NCI-H146 treated with DMSO at 0.1 percent for 48 hours (cell line): ENCODE data around the gene LAMA5.

Experiments used
- DNase-seq: peaks from one replicate; lab custom pipeline; 2025; ENCODE audit not compliant: unreplicated experiment; lab: John Stamatoyannopoulos, UW

The LAMA5 gene

DNA sequence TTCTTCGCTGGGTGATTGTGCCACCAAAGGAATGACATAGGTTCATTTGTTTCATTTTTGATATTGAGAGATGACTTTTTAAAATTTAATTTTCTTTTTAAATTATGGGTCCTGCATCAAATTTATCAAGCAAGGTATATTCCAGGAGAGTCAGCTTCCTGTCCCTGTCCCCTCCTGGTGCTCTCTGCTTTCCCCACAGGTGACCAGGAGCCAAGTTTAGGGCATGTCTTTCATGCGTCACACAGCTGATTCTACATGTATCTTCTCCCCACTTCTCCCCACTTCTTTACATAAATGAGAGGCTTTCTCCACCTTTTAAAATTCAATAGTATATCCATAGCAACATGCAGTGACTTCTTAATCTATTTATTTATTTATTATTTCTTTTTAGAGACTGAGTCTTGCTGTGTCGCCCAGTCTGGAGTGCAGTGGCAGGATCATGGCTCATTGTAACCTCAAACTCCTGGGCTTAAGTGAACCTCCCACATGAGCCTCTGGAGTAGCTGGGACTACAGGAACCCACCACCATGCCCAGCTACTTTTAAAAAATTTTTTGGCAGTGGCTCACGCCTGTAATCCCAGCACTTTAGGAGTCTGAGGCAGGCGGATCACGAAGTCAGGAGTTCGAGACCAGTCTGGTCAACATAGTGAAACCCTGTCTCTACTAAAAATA is 98.7 kb downstream of the LAMA5 start:
- no peak for DNase-seq

DNA sequence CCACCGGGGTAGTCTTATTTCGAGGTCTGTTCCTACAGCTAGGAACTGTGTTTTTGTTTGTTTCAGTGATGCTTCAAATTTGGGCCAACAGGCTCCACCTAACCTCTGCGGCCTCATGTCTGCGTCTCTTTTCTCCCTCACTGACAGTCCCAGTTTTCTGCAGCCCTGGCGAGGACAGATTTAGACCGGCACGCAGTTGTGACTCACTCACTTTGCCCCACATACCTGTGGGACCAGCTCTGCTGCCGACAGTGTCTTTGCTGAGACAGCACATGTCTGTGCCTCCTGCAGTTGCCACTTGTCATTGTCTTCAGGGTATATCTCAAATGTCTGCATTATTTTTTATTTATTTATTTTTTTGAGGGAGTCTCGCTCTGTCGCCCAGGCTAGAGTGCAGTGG is 99.6 kb downstream of the LAMA5 start:
- no peak for DNase-seq

- no peak for DNase-seq
These were observed 100.3 kb downstream of the LAMA5 start for GRCh38 chr20:62266851-62267250.

GRCh38 chr20:62266340-62266739 is 100.8 kb downstream of the LAMA5 start:
- no peak for DNase-seq

DNA sequence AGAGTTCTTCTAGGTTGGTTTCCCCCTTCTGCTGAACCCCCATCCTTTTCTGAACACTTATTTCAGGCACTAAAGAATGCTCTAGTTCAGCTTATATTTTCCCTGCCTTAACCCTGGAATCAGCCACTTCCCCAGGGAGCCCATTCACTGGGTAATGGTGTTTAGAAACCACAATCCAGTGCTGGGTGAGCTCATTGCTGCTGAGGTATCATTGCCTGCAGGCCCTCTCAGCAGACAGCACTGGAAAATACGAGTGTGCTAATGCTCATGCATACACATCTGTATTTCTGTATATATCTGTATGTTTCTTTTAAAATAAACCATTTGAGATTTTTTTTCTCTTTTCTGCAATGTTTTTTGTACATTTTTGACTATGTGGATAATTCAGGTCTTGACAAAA is 101.7 kb downstream of the LAMA5 start:
- no peak for DNase-seq

GRCh38 chr20:62263396-62263795 is 103.7 kb downstream of the LAMA5 start:
- no peak for DNase-seq

DNA sequence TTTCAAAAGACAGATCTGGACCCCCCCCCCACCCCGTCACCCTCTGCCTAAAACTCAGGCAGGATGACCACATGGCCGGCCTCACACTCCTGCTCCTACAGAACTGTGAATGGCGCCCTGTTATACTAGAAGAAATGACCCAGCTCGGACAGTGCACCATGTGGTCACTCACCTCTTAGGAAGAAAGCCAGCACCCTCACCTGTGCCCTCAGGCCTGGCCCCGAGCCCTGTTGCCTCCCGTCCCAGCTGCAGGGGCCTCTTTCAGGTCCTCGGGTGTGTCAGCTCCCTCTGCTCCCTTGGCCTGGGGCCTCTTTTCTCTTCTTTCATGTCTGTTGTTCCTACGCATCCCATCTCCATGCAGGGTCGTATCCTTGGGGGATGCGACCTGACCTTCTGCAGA is 105.0 kb downstream of the LAMA5 start:
- no peak for DNase-seq

DNA sequence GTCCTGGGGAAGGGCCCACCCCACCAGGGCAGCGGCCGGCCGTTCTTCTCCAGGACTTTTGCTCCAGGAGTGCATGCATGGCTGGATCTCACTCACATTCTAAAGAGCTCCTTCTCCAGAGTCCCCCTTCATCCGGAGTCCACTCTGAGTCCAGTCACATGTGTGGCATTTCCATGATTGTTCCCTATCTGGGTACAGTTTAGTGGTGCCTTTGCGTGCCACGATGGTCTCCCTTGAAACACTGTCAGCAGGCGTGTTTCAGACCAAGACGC is 107.9 kb downstream of the LAMA5 start:
- DNase-seq, result no peak
